Activated CD4-positive, alpha-beta T cell treated with anti-CD3 and anti-CD28 coated beads for 4 hours (primary cell): ENCODE data around the gene ANO2.
"Not testable (repeated sequence)": the region's sequence is repeated elsewhere in the genome, so short reads cannot be mapped to it uniquely, and the experiment has no call there.

Experiments used
- DNase-seq, 2 donors: peaks; one replicate each; pipeline ENCODE4 v3.0.0-alpha.2; 2020

The ANO2 gene

DNA sequence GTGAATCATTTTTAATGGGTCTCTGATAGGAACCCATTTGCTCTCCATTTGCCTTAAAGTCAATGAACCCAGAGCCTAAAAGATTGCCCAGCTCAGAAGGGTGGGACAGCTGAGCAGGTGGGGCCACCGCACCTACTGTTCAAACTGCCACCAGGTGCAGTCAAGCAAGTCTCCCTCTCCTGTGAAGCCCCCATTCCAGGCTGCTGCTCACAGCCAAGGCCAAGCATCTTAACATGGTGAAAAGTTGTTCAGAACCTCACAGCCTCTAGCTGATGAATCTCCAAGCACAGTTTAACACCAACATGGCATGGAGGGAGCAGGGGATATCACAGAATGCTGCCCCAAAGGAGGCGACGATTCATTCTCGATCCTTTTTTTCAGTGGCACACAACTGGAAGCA lies 29.5 kb downstream of the ANO2 start:
- no peak for DNase-seq

DNA sequence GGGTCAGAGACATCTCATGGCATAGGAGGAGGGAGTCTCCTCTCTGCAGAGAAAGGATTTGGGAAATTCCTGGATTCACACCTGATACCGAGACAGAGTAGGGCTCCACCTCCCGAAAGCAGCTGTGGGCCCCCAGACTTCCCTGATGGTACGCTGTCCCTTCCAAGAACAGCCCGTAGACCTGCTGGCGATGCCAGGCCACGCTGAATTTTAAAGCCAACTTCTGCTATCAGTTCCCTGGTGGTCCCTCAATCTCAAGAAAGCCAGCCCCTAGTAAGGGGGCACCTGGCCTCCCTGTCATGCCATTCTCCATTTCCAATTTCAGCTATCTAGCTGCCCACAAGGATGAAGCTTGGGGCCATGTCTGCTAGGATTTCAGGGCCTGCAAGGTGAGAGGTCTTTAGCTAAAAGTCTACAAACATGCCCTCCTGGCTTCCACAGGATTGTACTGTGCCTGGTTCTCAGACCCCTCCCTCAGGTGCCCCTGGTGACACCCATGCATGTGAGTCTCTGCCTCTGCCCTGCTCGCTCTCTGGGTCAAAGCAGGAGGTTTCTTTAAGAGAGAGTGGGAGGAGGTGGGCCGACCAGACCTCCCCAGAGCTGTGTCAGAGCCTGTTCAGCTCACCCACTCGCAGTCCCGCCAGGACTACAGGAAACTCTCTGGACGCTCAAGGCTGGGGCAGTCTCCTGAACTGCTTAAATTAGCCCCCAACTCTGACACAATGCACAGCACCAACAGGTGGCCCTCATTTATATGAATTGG lies 30.5 kb downstream of the ANO2 start:
- no peak for DNase-seq

DNA sequence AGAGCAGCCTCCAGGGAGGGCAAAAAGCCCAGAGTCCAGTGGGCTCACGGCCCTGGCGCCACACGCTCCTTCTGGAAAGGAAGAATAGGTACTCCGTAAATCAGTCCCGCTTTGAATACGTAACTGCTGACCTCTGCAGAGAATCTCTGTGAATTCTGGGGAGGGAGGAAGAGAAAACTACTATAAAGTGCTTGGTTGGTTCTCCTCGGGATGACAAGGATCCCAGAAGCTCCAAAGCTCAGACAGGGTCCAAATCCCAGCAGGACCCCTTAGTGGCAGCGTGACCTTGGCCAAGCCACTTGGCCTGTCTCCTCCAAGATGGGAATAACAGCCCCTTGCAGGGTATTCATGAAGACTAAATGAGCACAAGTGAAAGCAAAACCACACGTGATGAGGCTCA lies 31.7 kb downstream of the ANO2 start:
- no peak for DNase-seq

DNA sequence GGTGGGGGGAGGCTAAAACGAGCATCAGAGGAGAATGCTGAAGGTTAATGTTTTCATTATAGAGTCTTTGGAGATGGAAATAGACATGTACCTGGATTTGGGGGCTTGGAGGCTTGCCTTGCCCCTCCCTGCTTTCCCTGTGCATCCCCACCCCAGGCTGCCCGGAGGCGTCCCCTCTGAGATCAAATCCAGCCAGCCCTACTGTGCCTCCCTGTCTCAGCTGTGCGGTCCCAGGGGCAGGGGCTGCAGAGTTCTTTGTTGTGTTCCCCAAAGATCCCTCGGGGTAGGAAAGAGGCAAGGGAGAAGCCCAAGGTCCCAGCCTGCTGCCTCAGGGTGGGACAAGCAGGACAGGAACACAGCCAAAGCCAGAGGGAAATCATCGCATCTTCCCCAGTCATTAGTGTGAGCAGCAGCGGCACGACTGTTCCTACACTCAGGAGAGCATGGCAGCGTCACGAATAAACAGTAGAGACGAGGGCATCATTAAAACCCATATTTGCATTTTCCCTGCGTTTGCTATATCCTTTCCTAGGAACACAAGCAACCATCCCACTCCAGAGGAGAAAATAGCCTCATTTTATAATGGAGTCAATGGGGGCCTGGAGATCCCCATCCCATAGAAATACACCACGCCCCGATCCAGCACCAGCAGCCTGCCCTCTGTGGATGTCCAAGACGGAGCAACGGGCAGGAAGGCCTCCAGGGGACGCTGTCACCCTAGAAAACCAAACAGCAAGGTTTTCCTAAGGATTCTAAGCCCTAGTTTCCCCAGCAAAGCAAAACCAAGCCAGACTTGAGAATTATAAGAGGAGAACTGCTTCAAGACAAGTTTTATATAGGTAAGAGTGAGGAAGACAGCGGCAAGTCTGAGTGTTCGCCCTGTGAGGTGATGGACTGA lies 32.4 kb downstream of the ANO2 start:
- no peak for DNase-seq

DNA sequence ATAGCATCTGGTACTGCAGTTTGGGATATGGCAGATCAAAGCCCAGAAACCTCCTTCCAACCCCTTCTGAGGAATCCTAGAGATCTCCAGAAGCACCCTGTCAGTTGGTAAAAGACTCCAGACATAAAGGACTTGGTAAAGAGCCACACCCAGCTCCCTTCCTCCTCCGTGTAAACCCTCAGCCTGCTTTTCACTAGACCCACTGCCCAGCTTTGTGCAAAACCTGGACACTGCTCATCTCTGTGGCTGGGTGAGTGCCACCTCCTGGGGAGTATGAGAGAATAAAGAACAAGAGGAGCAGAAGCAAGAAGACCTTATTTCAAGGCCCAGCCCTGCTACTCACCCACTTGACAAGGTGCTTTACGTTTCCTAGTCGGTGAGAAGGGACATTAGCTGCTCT lies 33.0 kb downstream of the ANO2 start:
- no peak for DNase-seq

DNA sequence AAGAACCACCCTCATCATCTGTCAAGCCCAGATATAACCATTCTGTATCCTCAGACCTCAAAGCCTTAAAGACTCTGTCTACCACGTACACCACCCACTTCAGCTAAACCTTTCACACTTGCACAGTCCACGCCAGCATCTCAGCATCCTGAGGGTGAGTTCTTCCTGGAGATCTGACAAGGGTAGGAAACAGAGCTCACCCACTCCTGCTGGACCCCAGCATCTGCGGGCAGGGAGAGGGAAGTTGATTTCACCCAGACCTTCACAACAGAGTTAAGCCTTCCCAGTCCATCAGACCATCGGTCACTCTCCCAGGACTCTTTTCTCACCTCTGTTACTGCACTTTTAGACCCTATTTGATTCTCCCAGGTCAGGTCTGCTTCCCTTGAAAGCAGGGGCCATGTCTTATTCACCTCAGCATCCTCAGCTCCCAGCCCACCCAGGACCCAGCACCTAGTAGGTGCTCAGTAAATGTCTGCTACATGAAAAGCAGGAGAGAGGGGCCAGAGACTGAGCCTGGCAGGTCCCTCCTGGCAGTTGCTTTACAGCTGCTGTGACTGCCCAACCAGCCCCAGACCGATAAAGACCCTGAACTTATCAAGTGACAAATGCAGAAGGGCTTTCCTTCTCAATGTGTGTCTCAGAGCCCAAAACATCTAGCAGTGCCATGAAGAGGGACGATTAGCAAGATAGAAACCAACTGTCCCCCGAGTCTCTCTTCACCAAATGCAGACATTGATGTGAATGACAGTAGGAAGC lies 34.1 kb downstream of the ANO2 start:
- DNase-seq = no peak

DNA sequence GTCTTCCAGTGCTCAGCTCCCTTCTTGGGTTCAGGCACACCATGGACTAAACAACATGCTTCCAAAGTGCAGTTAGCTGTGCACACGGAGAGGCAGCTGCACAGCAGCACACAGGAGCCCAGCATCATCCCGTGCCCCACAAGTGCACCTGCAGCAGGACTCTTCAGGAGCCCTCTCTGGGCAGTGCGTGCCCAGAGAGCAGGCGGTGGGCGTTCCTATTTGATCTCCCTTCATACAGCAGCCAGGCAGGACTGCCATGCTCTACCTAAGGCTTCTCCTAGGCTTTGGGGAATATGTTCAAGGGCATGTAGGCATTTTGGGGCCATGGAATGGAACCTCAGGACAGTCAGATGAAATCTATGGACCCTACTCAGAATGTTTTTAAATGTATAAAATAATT lies 35.5 kb downstream of the ANO2 start:
- DNase-seq = no peak

DNA sequence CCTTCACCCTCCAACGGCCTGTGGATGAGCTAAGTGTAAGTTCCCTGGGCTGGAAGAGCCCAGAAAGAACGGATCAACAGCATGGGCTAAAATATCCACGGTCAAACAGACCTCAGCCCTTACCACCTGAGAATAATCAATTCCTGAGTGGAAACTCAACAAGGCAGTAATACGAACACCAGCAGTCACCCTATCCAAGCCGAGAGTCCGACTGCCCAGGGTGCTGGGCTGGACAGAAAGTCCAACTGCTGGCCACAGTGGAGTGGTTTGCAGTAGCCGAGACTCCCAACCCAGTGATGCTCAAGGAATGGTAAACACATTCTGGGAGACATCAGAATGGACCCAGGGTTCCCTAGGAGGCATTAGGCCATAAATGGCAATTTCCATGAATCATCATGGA lies 36.8 kb downstream of the ANO2 start:
- no peak for DNase-seq

DNA sequence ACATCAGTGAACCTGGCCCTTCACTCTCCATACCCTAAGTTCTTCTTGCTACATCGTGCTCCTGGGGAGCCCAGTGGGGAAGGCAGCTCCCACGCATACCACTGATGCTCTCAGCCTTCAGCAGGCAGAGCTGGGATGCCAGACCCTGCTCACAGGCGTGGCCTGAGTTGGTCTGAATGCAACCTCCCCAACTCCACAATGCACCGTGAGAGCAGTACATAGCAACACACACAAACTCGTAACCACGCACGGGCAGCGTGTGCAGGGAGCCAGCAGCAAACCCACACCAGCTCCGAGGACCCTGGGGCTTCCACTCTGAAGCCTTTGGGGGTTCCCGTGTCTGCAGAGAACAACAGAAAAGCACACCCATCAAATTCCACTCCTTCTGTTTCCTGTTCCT lies 37.3 kb downstream of the ANO2 start:
- DNase-seq = no peak

DNA sequence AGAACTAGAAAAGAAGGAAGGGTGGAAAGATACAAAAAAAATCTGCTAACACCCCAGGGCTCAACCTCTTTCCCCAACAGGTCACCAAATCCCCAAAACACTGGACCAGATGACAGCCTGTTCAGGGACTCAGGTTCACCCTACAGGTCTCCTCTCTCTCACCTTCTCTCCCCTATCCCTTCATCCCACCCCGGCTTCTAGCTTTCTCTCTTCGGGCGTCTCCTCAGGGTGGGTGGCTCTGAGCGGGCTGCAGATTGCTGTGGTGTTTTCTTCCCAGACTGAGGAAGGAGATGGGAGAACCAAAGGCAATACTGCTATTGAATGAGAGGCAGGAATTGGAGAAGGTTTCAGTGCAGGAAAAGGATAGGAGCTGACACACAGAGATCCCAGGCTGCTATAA lies 39.3 kb downstream of the ANO2 start:
- no peak for DNase-seq

DNA sequence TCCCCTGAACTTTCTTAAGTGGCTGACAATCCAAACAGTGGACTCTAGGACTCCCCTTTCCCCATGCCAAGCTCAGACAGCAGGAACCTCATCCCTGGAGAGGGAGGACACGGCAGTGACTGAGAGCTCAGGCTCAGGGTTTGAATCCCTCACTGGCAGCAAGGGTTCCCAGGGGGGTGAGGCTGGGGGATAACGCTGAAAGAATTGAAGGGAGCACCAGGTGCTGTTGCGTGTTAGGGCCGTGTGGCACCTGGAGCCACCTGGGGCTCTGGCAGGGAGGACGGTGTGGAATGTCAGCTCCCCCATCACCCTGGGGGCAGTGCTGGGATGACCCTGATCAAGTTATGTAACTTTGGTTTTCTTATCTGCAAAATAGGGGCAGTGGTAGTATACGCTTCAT lies 40.1 kb downstream of the ANO2 start:
- DNase-seq = no peak

DNA sequence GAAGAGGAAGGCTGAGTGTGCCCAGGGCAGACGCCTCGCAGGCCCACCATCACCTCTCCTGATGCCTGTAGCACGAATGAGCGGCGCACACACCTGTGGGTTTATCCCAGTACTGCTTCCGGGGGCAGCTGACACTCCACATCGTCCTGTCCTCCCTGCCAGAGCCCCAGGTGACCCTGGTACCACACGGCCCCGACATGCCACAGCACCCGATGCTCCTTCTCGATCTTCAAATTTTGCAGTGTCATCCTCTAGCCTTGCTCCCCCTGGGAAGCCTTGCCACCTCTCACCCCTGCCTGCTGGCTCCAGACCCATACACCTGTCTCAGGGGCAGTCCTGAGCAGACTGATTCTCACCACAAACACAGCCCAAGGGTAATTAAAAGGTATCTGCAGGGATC lies 40.6 kb downstream of the ANO2 start:
- no peak for DNase-seq

DNA sequence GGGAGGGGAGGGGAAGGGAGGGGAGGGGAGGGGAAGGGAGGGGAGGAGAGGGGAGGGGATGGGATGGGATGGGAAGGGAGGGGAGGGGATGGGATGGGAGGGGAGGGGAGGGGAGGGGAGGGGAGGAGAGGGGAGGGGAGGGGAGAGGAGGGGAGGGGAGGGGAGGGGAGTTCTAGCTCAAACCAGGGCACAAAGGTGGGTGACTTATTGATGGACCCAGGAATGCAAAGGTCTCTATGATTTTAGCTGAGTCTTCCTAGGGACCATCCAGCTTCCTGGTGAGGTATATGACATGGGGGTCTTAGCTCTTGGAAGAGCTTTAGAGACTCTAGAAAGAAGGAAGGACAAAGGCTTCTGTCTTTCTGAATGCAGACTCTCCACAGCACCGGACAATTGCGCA lies 42.3 kb downstream of the ANO2 start:
- no peak for DNase-seq

DNA sequence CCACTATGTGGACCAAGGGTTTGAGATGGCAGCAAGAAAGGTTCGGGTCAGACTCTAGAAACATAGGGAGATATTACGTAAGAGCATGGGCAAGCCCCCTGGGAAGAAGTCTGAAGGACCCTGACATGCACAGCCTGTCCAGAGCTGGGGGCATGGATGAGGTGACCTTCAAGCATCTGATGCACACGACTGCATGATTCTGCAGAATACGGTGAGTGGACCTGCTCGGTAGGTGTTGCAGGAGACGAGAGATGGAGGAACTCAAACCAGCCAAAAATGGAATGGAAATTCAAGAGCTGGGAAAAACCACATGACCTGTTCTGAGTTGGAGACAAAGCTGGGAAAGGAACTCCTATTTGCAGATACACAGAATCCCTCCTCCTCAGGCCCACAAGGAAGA lies 43.6 kb downstream of the ANO2 start:
- DNase-seq = no peak

DNA sequence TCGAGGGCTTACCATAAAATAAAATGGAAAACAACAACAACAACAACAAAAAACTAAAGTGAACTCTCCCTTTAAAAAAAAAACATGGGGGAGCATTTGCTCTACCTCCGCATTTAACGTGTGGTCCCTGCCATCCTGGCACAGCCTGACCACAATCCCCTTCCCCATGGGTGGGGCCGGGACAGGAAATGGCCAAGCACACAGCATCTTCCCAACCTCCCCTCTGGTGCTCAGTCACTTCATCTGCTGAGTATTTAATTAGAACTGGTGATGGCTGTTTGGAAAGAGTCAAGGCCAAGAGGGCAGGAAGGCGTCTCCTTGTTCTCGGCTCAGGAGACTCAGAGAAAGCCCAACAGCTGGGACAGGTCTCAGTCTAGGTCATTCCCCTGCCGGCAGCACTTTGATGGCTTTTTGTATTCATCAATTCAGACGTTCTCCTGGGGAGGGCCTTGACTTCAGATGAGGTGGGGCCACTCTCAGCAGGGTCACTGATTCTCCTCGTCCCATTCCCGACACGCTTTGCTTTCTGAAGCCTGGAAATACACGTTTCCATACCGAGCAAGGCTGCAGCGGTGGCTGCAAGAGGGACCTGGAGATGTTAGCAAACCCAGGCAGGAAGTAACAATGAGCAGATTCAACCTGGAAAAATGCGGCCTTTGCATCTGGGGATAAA lies 44.4 kb downstream of the ANO2 start:
- no peak for DNase-seq

DNA sequence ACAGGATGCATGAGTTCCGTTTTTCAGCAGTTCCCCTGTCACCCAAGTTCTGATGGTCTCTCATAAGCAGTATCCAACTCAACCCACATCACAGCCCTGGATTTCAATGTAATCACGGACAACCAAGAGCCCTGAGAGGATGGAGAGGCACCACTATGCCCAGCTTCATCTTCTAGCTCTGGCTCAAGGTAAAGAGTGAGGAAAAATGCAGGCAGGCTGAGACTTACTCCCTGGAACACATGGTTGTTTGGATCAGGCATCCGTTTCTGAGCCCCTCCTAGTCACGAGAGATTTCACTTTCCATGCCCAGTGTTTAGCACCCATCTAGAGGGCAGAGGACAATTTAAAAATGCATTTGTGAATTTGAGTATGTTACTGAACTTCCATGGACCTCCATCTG lies 45.0 kb downstream of the ANO2 start:
- DNase-seq = no peak

DNA sequence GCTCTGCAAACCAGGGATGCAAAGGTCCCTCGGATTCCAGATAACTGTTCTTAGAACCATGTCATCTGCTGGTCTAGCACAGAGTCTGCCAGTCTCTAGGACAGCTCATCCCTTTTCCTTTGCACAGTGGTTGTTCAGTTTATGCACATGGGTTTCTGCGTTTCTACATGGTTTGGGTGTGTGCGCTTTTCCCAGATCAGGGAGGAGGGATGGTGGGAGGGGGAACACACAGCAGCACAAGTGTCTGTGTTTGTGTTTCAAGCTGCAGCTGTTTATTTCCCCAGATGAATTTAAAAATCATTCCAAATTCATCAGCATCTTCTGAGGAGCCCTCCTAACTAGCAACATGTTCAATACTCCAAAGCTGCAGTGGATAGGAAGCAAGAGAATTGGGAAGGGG lies 45.4 kb downstream of the ANO2 start:
- DNase-seq = no peak

DNA sequence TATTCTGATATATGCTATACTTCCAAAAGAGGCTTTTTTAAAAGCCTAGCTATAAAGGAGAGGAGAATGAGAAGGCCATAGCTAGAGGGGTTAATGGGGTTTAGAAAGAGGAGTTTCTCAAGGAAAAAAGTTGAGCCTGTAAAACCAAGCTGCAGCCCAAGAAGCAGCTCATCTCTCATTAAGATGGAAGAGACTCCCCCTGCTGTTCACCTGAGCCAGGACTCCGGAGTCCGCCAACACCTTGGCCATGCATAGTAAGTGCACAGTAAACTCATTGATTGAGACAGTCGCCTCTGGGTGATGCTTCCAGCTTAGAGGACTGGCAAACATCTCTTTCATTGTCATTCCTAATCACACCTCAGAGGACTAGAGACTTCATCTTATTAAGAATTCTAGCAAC lies 46.2 kb downstream of the ANO2 start:
- DNase-seq = no peak

DNA sequence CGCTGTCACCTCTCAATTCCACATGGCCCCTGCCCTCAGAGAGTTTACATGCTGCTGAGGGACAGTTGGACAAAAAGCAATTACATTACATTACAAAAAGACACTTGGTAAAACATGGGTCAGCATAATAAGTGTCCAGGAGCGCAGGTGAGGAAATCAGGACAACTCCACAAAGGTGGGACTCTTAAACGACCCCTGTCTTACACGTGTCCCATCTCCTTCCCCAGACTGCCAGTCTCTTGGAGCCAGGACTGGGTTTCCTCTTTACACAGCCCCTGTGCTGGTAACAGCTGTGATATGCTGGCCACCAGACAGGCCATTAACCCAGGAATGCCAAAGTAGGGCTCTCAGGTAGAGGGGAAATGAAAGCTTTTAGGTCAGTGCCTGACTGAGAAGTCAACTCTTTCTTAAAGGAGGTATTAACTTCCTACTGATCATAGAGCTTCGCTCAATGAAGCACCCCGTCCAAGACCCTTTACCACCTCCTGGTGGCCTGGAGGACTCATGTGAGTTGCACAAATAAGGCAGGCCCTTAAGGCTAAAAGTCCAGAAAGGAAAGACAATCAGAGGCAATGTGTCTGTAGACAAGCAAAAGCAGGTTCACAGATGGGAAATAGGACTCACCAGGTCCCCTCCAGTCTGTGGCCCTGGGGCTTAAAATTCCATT lies 55.5 kb downstream of the ANO2 start:
- DNase-seq = no peak

DNA sequence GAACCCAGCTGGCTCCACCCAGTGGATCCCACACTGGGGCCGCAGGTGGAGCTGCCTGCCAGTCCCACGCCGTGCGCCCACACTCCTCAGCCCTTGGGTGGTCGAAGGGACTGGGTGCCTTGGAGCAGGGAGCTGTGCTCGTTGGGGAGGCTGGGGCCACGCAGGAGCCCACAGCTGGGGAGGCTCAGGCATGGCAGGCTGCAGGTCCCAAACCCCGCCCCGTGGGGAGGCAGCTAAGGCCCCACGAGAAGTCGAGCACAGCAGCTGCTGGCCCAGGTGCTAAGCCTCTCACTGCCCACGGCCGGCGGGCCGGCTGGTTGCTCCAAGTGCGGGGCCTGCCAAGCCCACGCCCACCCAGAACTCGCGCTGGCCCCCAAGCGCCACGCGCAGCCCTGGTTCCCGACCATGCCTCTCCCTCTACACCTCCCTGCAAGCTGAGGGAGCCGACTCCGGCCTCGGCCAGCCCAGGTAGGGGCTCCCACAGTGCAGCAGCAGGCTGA lies 56.2 kb downstream of the ANO2 start:
- DNase-seq = no peak

DNA sequence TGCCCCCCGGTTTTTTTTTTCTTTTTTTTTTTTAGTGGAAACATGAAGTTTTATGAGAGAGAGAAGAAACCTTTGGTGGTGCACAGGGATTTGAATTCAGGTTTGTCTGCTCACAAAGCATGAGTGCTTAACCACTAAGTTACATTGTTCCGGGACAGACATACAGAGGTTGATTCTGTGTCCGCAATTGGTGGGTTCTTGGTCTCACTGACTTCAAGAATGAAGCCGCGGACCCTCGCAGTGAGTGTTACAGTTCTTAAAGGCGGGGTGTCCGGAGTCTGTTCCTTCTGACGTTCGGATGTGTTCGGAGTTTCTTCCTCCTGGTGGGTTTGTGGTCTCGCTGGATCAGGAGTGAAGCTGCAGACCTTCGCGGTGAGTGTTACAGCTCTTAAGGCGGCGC lies 57.2 kb downstream of the ANO2 start:
- DNase-seq = not testable (repeated sequence)

DNA sequence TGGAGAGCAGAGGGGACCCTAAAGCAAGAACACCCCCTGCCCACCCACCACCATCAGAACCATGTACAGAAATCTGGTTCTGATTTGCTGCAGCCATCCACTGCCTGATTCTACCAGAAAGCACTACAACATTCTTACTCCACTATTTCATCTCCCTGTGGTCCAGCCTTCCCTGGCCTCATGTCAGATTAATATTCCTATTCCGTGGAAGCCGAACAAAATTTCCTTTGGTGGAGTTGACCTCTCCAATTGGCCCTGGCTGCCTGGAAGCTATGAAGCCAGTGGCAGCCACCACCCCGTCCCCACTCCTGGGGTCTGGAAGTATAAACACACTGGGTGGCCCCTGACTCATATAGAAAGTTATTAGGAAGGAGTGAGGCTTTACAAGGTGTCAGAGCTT lies 60.2 kb downstream of the ANO2 start:
- no peak for DNase-seq
